Right kidney (tissue), 1 donor: ENCODE results near the gene CFDP1.

ENCODE experiments used
- DNase-seq: peaks from one replicate; pipeline ENCODE4 v3.0.0-alpha.2; 2016

Gene CFDP1

DNA sequence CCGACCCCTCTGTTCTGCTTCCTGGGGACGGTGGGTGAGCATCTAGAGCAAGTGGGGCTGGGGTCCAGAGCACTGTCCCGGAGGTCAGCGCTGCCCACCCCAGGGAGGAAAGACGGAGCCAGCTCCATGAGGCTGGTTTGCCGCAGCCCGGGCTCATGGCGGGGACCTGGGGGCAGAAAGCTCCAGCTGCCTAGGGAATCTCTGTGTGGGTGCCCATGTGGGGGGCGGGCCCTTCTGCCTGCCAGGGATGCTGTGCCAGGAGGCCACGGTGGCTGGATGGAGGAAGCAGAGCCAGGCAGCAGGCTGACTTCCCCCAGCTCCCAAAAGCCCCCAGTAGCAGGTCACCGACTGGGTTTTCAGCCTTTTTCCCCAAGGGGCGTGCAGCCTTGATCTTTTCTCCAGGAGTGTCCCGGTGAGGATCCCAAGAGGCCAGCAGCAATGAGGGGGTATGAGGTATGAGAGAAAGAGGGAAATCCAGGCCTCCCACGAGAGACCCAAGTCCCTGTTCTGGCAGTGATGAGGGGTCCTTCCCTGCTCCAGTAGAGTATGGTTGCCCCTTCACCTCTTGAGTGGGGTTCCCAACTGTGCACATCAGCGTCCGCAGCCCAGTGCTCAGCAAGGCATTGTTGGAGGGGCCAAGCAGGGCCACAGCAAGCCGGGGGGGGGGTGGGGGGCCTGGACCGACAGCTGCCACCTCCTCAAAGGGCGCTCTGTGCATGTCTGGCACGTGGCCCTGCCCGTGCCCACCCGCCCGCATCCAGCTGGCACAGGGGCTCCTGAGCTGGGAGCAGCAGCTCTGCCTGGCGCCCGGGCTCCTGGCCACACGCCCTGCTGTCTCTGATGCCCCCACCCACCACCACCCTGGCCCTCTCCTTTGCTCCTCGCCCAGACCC is 166.3 kb downstream of the CFDP1 start:
- no peak for DNase-seq

DNA sequence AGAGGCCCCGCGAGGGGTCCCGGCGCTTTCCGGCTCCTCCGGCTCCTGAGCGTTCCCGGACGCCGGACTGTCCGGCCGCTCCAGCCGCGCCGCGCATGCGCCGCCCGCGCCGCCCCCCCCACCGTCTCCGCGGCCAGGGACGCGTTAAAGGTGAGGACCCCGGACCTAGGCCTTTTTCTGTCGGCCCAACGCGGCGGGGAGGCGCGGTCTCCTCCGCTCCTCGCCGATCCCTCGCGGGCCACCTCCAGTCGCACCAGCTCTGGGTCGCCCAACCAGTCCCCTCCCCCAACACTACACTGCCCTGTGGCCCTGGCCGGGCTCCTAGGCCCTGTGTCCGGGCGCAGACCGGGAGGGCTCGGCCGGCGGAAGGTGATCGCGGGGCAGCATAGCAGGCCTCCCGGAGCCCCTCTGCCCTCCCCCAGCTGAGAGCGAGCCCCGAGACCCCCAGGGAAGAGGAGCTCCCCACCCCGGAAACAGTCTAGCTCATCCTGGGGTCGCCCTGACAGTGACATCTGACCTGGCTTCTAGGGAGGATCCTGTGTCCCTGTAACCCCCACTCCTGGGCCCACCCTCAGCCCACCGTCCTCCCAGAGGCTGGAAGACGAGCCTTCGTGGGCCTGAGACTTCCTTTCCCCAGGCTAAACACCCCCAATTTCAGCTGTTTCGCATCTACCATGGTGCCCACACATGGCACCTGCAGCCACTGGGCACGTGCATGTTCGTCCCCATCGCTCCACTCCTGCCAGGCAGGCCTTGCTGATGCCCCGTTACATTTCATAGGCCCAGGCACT is 167.2 kb downstream of the CFDP1 start:
- DNase-seq: peak; percentile 89

DNA sequence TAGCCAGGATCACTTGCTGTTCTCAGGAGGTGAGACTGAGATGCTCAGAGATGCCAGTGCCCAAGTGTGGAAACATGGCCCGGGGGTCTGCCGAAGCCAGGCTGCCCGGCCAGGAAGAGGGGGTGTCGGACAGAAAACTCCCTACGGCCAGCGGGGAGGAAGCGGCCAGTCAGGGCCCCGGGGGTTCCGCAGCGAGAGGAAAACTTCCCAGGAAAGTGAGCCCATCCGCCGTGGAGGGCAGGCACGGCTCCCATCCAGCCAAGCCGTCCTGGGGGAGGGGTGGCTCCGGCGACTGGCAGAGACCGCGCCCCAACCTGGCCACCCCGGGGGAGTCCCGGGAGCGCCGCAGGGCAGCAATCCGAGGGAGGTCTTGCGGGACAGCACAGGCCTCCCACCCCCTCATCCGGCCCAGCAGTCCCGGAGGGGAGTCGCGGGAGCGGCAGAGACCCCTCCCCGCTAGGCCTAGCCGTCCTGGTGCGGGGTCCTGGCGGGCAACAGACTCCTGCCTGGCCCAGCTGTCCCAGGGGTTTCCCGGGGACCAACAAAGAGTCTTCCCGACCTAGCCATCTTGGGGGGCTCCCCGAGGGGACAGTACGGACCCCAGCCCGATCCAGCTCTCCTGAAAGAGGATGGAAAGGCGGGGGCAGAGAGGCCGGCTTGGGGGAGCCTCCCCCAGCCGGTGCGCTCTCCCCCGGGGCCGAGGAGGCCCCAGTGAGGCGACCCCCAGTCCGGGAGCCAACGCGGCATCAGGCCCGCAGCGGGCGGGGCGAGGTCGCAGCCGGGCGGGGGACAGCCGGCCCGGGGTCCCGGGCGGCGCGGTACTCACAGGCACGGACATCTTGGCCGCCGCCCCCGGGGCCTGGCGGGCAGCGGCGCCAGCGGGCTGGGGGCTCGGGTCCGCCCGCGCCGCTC is 168.0 kb downstream of the CFDP1 start:
- peak; percentile 82 for DNase-seq

DNA sequence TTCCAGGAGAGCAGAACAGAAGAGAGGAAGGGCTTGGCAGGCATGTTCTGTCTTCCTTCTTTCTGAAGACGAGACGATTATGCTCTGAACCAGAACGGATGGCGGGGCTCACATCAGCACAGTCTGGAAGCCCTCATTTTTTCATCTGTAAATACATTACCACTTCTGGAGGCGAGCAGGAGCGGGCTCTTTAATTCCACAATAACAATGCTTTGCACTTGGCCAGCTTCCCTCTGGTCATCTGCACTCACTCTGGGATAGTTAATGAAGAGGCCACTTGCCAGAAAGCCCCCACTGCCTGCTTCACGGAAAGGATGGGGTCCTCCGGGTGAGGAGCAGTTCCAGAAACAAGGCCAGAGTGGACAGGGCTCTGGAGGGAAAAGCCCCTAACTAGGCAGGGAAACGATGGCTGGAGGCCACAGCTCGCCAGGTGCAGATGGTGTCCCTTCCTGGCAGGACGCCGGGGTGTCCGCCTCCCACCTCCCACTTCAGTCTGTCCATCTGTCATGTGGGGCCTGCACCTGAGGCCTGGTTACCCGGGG is 168.8 kb downstream of the CFDP1 start:
- DNase-seq: no peak

DNA sequence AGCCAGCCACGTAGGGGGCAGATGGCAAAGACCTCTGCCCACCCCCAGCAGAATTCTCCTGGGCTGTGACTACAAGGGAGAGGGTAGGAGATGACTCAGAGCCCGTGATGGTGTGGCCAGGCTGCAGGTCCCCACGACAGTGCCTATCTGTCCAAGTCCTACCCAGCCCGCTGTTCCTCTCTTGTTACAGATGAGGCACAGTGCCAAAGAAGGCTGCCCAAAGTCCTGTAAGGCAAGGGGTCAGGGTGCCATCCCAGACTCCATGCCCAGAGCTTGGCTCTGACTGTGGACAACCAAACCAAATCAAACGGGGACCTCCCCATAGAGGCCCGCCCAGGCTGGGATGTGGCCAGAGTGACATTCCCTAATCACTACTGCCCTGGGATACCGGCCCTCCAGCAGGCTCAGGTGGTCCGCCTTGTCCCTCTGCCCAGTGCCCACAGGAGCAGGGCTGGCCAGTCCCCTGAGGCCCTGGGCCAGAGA is 169.3 kb downstream of the CFDP1 start:
- DNase-seq: no peak

DNA sequence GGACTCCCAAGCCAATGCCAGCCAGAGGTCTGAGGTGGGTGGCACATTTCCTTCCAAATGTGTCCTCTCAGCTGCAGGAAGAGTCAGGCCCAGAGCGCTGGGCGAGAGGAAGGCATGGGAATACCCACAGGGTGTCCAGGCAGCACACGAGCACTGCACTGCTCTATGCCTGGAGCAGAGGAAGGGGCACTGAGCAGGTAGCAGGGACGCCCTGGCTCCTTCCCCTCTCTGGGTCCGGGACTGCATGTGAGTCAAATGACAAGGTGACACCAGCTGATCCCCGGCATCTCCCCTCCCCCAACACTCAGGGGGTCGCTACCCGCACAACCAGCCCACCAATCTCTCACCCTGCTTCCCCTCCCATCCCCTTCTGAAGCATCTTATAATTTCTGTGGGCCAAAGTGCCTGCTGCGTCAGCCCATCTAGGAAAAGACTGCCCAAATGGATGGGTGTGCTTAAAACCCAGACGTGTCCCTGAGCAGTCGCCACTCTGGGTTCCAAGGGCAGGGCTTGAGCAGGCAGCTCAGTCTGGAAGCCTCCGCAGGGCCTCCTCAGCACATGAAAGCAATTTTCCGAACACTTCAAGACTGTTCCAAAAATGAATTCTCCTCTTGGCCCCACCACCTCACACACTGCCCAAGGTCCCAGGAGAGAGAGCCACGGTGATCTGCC is 169.9 kb downstream of the CFDP1 start:
- no peak for DNase-seq

DNA sequence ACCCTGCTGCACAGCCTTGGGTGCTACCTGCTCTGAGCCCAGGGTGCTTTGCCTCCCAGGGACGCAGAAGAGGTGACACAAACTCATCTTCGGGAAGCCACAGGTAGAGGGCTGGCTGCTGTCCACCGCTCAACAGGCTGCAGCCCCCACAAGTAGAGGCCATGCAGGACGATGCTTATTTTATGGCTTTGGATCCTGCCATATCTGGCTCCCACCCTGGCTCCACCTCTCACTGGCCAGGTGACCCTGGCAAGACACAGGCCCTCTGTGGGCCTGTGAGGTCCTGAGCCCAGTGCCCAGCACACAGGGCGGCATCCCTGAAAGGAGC is 170.5 kb downstream of the CFDP1 start:
- DNase-seq: no peak

DNA sequence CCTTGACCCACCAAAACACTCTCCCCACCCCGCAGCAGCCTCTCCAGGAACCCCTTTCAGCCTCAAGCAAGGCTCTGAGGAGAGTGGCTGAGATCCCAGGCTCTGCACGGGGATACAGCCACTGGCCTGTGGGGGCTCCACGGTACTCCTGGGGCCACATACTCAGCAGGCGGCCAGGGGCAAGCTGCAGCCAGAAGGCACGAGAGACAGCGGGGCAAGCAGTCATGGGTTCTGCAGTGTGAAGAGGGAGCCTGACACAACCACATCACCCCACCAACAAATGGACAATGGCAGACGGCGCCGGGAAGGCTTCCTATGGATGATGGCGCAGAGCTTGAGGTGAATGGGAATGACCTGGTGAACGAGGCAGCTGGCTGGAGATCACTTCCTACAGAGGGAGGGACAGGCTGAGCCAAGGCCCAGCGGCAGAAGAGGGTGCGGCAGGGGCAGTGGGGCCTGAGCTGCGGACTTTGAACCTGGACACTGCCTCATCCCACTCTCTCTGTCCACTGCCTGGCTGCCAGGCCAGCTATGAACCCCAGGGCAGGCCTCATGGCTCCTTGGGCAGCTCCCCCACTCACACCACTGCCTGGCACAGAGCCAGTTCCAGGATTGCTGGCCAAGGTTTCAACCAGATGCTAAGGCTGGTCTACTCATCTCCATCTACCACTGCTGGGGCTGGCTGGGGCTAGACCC is 171.1 kb downstream of the CFDP1 start:
- no peak for DNase-seq

DNA sequence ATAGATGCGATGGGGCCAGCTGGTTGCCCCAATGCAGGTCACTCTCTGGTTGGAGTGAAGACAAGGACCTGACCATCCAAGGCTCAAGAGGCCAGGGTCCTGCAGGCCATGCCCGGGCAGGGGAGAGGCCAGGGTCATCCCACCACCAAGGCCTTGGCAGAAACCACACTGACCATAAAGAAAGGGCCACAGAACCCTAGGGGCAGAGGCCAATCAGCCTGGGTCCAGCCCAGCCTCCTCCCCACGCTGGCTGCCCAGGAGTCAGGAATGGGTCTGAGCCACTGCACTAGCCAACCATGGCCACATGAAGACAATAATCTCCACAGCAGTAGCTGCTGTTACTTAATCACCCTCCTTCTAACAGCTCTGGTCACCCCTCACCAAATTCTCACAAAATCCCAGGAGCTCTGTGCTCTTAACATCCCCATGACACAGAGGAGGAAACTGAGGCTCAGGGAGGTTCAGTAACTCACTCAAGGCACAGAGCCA is 171.7 kb downstream of the CFDP1 start:
- DNase-seq: no peak

DNA sequence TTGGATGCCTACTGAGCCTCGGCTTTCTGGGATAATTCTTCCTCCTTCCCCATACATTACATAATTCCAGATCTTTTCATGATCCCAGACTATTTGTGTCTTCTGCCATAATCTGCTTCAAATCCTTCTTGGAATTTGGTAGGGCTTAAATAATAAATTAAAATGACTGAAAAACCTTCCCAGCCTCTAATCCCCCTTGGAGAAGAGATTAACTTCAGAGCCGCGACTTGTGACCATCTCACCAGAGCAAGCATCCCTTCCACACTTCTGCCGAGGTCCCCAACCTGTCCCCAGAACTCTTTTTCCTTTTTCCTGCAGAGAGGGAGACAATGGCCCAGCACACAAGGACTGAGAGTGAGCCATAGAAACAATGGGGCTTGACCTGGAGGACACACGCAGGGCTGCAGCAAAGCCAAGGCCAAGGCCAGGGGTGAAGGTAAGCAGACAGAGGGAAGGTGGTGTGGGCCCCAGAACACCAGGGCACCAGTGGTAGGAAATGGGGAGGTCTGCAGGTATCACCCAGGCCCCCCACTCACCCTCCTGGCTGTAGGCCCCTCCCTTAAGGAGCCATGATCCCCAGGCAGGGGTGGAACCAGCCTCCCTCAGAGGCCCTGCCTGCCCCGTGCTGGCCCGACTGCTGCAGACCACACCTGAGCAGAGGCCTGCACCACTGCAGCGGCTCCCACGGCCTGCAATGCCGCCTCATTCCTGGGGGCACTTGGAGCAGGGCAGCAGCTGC is 172.3 kb downstream of the CFDP1 start:
- no peak for DNase-seq

DNA sequence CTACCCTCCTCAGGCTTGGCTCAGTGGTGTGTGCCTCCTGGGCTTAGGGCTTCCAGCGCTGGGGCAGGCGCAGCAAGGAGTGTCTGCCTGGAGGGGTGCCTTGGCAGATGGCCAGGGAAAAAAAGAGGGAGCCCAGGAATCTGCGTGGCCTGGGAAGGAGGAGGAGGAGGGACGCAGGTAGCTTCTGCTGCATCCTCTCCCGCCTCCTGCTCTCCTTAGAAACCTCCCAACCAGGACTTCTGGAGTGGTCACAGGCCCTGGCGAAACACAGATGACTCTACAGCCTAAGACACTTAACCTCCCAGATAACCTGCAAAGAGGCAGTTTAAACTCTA is 174.5 kb downstream of the CFDP1 start:
- no peak for DNase-seq

DNA sequence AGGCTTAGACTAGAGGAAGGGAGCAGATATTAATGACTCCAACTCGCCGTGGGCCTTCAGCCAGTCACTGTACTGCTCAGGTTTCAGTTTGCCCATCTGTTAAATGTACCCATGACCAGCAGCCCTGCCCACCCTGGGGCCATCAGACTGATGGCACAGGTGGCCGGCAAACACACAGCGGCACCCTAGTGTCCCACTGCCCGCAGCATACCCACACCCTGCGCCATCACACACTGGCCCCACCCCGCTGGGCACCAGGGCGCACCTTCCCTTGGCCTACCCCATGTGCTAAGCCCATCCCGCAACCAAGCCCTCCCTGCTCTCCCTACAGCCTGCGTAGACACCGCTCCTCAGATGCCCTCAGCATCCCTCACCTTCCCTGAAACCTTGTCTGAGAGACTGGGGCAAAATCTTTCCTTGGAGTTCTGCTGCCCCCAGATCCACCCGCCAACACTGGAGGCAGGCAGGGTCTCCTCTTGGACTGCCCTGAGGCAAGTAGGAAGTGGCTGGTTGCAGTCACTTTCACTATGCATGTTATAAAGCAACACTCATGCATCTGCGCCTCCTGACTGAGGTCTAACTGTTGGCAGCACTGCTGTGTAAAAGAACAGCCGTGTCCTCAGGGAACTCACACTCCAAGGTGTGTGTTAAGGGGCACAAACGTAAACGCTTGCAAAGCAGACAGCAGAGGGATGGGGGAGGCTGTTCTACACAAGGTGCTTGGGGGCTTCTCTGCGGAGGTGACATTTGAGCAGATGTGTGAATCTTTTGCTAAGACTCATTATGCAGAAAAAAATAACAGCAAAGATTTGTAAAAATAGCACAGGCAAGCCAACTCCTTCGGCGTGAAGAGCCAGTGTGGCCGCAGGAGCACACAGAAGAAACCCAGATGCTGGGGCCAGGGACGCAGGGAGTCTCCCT is 175.2 kb downstream of the CFDP1 start:
- DNase-seq: no peak

DNA sequence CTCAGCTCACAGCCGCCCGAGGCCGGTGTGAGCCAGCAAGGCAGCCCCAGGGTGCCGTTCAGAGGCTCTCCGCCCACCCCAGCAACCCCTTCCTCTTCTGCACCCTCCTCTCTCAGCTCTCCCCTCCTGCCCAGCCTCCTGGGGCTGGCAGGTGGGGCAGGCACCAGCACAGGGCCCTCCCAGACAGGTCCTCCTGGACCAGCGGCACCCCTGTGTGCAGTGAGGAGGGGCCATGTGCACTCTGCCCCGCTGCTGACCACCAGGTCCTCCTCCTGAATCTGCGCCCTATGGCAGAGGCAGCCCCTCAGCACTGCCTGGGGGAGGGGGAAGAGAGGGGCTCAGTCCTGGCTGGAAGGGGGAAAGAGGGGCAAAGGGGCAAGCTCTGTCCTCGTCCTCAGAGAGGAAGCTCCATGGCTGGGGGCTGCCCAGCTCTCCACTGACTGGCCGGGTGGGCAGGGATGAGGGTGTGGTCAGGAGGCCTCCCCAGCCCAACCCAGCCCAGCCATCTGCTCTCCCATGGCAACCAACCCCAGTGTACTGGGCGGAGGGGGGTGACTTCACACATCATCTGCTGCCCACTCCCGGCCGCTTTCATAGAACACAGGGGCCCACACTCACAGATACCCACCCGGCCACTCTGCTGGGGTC is 176.5 kb downstream of the CFDP1 start:
- DNase-seq: no peak

DNA sequence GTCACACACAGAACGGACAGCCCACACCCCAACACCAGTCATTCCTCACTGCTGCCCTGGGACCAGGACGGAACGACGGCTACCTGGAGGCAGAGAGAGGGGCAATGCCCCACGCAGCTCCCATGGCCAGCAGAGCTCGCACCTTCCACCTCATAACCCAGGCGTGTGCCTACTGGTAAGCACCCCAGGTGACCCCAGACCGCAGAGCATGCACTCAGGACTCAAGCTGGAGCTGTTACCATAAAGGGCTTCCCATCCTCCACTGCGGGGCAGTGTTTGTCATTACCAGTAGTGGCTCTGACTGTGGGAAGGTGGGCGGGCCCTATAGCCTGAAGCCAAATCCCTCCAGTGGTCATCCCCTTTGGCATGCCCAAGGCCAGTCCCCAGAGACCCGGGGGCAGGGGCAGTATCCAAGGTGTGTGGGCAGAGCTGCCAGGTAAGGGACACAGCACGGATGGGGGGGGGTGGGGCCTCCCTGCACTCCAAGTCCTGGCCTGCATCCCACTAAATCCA is 177.2 kb downstream of the CFDP1 start:
- no peak for DNase-seq

DNA sequence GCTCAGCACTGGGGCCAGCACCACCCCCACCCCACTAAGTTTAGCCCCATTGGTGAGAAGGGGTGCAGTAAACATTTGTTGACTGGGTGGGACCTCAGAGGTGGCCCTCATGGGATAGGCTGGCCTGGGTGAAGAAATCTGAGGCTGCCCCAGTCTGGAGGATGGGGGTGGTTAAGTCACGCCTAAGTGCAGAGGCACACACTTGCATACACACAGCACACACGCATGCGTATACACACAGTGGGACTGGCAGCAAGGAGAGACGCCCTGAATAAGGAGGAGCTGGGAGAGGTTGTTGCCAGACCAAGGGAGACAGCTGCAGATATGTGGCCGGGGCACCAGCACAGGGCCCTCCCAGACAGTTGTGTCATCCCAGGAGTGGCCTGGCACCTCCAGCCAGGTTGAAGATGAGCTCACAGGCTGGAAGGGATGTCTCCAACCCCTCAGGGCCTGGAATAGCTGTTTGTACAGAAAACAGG is 178.9 kb downstream of the CFDP1 start:
- DNase-seq: no peak

DNA sequence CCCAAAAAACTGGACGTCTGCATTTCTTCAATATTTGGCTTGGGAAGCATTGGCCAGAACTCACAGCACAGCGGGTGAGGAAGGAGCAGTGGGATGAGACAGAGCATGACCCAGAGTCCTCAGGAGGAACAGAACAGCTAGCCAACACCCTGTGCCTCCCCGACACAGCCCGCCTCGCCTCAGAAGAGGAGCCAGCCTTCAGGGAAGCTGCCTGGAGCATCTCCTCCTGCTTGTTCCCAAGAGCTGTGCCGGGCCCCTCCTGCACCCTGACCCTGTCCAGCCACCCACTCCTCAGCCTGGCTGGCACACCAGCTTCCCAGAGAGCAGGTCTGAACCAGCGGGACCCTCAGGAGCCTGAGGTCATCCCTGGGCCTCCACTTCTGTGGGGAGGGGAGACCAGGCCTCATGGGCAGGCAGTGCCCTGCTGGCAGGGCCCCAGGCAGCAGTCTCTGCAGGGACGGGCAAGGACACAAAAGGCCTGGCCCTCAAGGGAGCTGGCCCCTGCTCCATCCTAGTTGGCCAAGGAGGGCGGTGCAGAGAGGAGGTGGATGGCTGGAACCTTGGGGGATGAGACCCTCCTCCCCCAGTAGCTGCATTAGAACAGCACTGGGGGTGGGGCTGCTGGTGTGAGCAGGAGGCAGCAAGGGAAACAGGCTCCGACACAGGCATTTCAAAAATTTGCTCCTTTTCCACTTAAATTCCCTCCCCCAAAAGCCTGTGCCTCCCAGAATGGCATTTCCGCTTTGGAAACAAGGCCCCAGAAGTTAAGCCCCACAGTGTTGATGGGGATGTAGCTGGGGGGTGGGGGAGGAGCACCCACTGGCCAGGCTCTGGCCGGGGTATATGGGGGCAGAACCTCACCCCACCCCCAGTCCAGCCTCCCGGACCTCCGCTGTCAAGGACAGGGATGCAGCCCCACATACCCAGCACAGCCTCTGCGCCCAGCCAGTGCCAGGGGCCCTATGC is 180.1 kb downstream of the CFDP1 start:
- peak; percentile 49 for DNase-seq
